ENCODE measurements around the gene SPAAR. TPM values are rescaled to one million over a fixed set of nuclear protein-coding genes. Genes with fewer than 3 reads are reported as not detected.
"Not testable (repeated sequence)": the region's sequence is repeated elsewhere in the genome, so short reads cannot be mapped to it uniquely, and the experiment has no call there.

The SPAAR gene
- total RNA-seq, 1 donor from 2014 or later: not detected

DNA sequence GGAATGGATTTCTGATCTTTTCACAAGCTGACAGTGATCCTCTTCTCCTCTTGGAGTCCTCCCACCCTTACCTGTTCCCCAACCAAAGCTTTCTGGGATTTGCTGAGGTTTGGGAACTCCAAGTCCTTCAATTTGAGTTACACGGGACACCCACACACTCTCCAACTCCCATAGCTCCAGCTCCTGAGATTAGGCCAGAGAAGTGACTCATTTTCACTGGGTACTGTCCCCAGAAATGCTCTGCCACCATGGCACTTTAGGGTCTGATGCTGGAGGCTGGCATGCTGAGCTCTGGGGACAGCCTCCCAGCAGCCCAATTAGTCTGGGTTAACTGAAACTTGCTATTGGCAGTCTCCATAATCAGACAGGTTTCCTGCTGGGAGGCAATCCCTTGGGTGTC lies 17.2 kb upstream of the SPAAR start:
- H3K27me3 Mint-ChIP-seq: peaks cover 24% of the 10 kb centered on the region
- no peaks in the 10 kb centered on the region for H3K9me3 Mint-ChIP-seq (ENCODE audit: low read depth)
- no peak overlapping the region for H3K27ac Mint-ChIP-seq
- no peaks in the 10 kb centered on the region for H3K4me1 Mint-ChIP-seq (ENCODE audit: low read depth)
- TF ChIP-seq CTCF (IDR thresholded peaks at IDR 0.05; ENCODE audit: unreplicated experiment): no peak
- no peaks in the 10 kb centered on the region for H3K36me3 Mint-ChIP-seq (ENCODE audit: insufficient read depth)
- no peak for DNase-seq (ENCODE audit: low spot score, unreplicated experiment)
- H3K4me3 Mint-ChIP-seq (ENCODE audit: low read depth): no peak overlapping the region

- Mint-ChIP-seq H3K4me1 (ENCODE audit: low read depth) (peaks cover 1% of the 10 kb centered on the region), H3K36me3 (ENCODE audit: insufficient read depth) (no peaks in the 10 kb centered on the region), H3K27me3 (peaks cover 29% of the 10 kb centered on the region), H3K27ac (no peak overlapping the region), H3K9me3 (ENCODE audit: low read depth) (no peaks in the 10 kb centered on the region), H3K4me3 (ENCODE audit: low read depth) (no peak overlapping the region)
- DNase-seq (ENCODE audit: low spot score, unreplicated experiment): no peak
- TF ChIP-seq CTCF (IDR thresholded peaks at IDR 0.05; ENCODE audit: unreplicated experiment): no peak
Measured at GRCh38 chr9:35896570-35896969, 12.7 kb upstream of the SPAAR start.

GRCh38 chr9:35897376-35898099 lies 11.8 kb upstream of the SPAAR start:
- DNase-seq (ENCODE audit: low spot score, unreplicated experiment); H3K9me3 Mint-ChIP-seq (ENCODE audit: low read depth); H3K27ac Mint-ChIP-seq; H3K4me3 Mint-ChIP-seq (ENCODE audit: low read depth); H3K4me1 Mint-ChIP-seq (ENCODE audit: low read depth); H3K36me3 Mint-ChIP-seq (ENCODE audit: insufficient read depth): not testable (repeated sequence)
- peaks cover 26% of the 10 kb centered on the region for H3K27me3 Mint-ChIP-seq

GRCh38 chr9:35898337-35898736 lies 11.0 kb upstream of the SPAAR start:
- no peak for DNase-seq (ENCODE audit: low spot score, unreplicated experiment)
- no peaks in the 10 kb centered on the region for H3K36me3 Mint-ChIP-seq (ENCODE audit: insufficient read depth)
- H3K27me3 Mint-ChIP-seq: peaks cover 25% of the 10 kb centered on the region
- TF ChIP-seq CTCF (IDR thresholded peaks at IDR 0.05; ENCODE audit: unreplicated experiment): no peak
- H3K9me3 Mint-ChIP-seq (ENCODE audit: low read depth): no peaks in the 10 kb centered on the region
- H3K4me1 Mint-ChIP-seq (ENCODE audit: low read depth): peaks cover 3% of the 10 kb centered on the region
- no peak overlapping the region for H3K27ac Mint-ChIP-seq
- H3K4me3 Mint-ChIP-seq (ENCODE audit: low read depth): no peak overlapping the region

- H3K4me3 Mint-ChIP-seq (ENCODE audit: low read depth): no peak overlapping the region
- TF ChIP-seq CTCF (IDR thresholded peaks at IDR 0.05; ENCODE audit: unreplicated experiment): no peak
Measured at GRCh38 chr9:35899021-35899420, 10.3 kb upstream of the SPAAR start.

GRCh38 chr9:35903049-35903448 lies 6.2 kb upstream of the SPAAR start:
- H3K9me3 Mint-ChIP-seq (ENCODE audit: low read depth): no peaks in the 10 kb centered on the region
- H3K27ac Mint-ChIP-seq: no peak overlapping the region
- no peak for DNase-seq (ENCODE audit: low spot score, unreplicated experiment)
- peaks cover 8% of the 10 kb centered on the region for H3K4me1 Mint-ChIP-seq (ENCODE audit: low read depth)
- H3K4me3 Mint-ChIP-seq (ENCODE audit: low read depth): no peak overlapping the region
- peak; percentile 82 for TF ChIP-seq CTCF (IDR thresholded peaks at IDR 0.05; ENCODE audit: unreplicated experiment)
- no peaks in the 10 kb centered on the region for H3K36me3 Mint-ChIP-seq (ENCODE audit: insufficient read depth)
- peaks cover 20% of the 10 kb centered on the region for H3K27me3 Mint-ChIP-seq

More at GRCh38 chr9:35899021-35899420, 10.3 kb upstream of the SPAAR start:
- Mint-ChIP-seq H3K27ac (no peak overlapping the region), H3K4me1 (ENCODE audit: low read depth) (peaks cover 3% of the 10 kb centered on the region), H3K9me3 (ENCODE audit: low read depth) (no peaks in the 10 kb centered on the region), H3K27me3 (peaks cover 19% of the 10 kb centered on the region), H3K36me3 (ENCODE audit: insufficient read depth) (no peaks in the 10 kb centered on the region)
- no peak for DNase-seq (ENCODE audit: low spot score, unreplicated experiment)

Data from progenitor cell of endocrine pancreas (in vitro differentiated cells).